NK-92 (cell line): ENCODE results near the gene DCUN1D4.

ENCODE experiments used
- DNase-seq: peaks from one replicate; lab custom pipeline; 2025; ENCODE audit not compliant: unreplicated experiment; lab: John Stamatoyannopoulos, UW

The DCUN1D4 gene

GRCh38 chr4:51842554-51843308 is at the start of gene DCUN1D4:
Gene DCUN1D4, plus strand, starts transcription at chr4:51843153. Its CDS starts 90 bp downstream, at chr4:51843243.
- peak; percentile 81 for DNase-seq

- DNase-seq, result no peak
These were observed 22.3 kb upstream of the DCUN1D4 start for GRCh38 chr4:51820443-51821234.

GRCh38 chr4:51825341-51825740 is 17.6 kb upstream of the DCUN1D4 start:
- no peak for DNase-seq

GRCh38 chr4:51830156-51830720 is 12.7 kb upstream of the DCUN1D4 start:
- DNase-seq, result no peak

- DNase-seq, result no peak
These were observed 11.8 kb upstream of the DCUN1D4 start for GRCh38 chr4:51831133-51831532.

- DNase-seq, result no peak
These were observed 9.7 kb upstream of the DCUN1D4 start for GRCh38 chr4:51833236-51833635.

- DNase-seq, result no peak
These were observed 7.9 kb upstream of the DCUN1D4 start for GRCh38 chr4:51835079-51835478.

- DNase-seq, result no peak
These were observed 7.1 kb upstream of the DCUN1D4 start for GRCh38 chr4:51835855-51836254.

- no peak for DNase-seq
These were observed 6.4 kb upstream of the DCUN1D4 start for GRCh38 chr4:51836549-51836948.

- DNase-seq, result no peak
These were observed 2.2 kb upstream of the DCUN1D4 start for GRCh38 chr4:51840781-51841180.

GRCh38 chr4:51842167-51842553 is 793 bp upstream of the DCUN1D4 start:
- DNase-seq, result no peak

- no peak for DNase-seq
These were observed 578 bp downstream of the DCUN1D4 start for GRCh38 chr4:51843309-51844152.

GRCh38 chr4:51844153-51845054 is 1.5 kb downstream of the DCUN1D4 start:
- DNase-seq, result no peak

- no peak for DNase-seq
These were observed 2.1 kb downstream of the DCUN1D4 start for GRCh38 chr4:51845055-51845426.

GRCh38 chr4:51845711-51846110 is 2.8 kb downstream of the DCUN1D4 start:
- no peak for DNase-seq

- DNase-seq, result no peak
These were observed 6.5 kb downstream of the DCUN1D4 start for GRCh38 chr4:51849430-51849829.

- DNase-seq, result no peak
These were observed 7.3 kb downstream of the DCUN1D4 start for GRCh38 chr4:51850294-51850693.

GRCh38 chr4:51851090-51851936 is 8.4 kb downstream of the DCUN1D4 start:
- DNase-seq, result no peak

GRCh38 chr4:51851937-51852290 is 9.0 kb downstream of the DCUN1D4 start:
- DNase-seq, result no peak
